ENCODE results near the gene MYH7B.

The MYH7B gene

DNA sequence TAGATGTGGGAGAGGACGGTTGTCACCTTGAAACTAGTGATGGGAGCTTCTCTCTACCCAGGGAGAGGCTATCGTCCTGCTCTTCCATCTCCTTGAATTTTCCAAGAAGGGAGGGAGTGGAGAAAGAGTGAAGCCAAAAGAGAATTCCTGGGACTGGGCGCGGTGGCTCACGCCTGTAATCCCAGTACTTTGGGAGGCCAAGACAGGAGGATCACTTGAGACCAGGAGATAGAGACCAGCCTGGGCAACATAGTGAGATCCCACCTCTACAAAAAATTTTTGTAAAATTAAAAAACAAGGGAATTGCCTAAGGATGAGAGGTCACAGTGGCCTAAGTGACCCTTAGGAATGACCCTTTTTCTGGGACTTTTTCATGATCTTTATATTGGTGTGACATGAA, 8.8 kb downstream of the MYH7B start:
- TF ChIP-seq, protein P1, sequence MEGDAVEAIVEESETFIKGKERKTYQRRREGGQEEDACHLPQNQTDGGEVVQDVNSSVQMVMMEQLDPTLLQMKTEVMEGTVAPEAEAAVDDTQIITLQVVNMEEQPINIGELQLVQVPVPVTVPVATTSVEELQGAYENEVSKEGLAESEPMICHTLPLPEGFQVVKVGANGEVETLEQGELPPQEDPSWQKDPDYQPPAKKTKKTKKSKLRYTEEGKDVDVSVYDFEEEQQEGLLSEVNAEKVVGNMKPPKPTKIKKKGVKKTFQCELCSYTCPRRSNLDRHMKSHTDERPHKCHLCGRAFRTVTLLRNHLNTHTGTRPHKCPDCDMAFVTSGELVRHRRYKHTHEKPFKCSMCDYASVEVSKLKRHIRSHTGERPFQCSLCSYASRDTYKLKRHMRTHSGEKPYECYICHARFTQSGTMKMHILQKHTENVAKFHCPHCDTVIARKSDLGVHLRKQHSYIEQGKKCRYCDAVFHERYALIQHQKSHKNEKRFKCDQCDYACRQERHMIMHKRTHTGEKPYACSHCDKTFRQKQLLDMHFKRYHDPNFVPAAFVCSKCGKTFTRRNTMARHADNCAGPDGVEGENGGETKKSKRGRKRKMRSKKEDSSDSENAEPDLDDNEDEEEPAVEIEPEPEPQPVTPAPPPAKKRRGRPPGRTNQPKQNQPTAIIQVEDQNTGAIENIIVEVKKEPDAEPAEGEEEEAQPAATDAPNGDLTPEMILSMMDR (conservative IDR thresholded peaks at IDR 0.05; ENCODE audit: low read depth, low read length) = no peak
- no peak for DNase-seq (ENCODE audit: low read depth)
- H3K4me3 ChIP-seq (ENCODE audit: low read depth, low read length) = no peak overlapping the region

DNA sequence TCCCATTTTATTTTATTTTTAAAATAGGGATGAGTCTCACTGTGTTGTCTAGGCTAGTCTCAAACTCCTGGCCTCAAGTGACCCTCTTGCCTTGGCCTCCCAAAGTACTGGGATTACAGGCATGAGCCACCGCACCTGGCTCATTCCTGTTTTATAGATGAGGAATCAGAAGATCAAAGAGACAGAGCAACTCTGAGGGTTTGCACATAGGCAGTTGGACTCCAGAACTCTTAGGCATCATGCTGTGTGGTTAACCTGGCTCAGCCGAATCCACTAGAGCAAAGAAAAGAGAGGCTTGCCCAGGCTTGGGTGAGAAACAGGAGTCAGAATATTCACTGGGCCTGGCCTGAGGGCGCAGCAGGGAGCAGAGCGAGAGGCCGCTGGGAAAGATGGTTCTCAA, 9.4 kb downstream of the MYH7B start:
- TF ChIP-seq, protein P1 (conservative IDR thresholded peaks at IDR 0.05; ENCODE audit: low read depth, low read length) = no peak
- DNase-seq (ENCODE audit: low read depth) = no peak
- H3K4me3 ChIP-seq (ENCODE audit: low read depth, low read length) = no peak overlapping the region

DNA sequence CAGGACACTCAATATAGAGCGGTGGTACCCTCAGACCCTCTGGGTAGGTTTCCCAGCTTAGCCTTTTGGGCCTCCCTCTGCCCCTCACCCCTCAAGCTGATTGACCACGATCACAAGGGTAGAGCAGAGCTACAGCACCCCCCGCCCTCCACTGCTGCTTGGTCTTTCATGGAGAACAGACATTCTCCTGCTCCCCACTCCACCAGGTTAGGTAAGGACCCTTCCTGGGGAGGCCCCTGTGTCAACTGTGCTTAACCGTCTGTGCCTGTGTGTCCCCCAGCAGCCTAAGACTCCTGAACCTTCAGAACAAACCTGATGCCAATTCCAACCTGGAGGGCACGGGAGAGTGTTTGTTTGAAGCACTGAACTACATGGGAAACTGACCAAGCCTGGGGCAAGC, 11.8 kb downstream of the MYH7B start:
- H3K4me3 ChIP-seq (ENCODE audit: low read depth, low read length) = no peak overlapping the region
- TF ChIP-seq, protein P1 (conservative IDR thresholded peaks at IDR 0.05; ENCODE audit: low read depth, low read length) = no peak
- DNase-seq (ENCODE audit: low read depth) = no peak

DNA sequence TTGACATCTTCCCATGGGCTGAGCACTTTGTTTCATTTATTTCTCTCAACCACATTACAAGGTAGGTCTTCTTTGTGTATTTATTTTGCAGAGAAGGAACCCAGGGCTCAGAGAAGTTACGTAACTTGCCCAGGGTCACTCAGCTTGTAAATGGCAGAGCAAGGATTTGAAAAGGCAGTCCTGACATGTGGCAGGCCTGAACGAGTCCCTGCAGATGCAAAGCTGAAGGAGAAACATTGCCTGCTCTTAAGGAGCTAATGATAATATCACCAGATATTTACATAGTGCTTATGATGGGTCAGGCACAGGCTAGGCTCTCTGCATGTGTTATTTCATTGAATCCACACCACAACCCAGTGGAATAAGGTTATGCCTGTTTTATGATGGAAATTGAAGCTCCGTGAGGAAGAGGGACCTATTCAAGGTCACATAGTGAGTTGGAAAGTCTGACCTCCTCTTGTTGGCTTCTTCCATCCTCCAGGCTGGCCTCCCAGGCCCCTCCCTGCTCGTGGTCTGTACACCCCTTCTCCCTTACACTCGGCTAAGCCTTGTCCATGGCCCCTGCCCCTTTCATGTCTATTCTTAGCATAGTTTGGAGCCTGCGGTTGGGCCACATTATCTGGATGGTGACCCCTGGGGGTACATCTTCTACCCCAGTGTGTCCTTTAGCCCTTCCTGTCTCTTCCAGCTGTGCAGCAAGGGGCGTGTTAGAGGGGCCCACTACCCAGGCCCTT, 12.5 kb downstream of the MYH7B start:
- TF ChIP-seq, protein P1 (conservative IDR thresholded peaks at IDR 0.05; ENCODE audit: low read depth, low read length) = no peak
- H3K4me3 ChIP-seq (ENCODE audit: low read depth, low read length) = no peak overlapping the region
- DNase-seq (ENCODE audit: low read depth) = no peak

DNA sequence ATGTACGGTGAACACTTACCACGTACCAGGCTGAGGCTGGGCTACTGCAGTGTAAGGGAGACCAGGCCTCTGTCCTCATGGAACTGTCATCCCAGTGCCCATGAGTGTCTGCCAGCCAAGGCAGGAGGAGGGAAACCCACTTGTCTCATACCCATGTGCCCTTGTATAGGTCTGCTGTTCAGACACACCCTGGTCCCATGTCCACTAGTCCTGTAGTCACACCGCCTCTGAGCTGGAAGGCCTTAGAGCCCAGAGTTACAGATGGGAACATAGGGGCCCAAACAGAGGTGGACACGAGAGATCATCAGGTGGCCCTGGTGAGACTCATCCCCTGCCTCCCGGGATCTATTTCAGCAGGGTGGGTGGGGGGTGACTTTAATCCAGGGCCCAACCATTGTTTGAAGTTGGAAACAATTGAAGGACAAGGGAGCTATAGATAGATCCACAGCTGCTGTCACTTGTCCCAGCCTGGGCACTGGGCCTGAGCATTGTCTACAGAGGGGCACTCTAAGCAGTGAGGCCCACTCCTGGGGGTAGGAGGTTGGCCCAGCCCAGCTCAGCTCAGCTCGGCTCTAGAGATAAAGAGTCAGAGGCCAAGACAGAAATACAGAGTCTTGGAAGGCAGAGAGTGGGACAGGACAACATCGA, 14.6 kb downstream of the MYH7B start:
- TF ChIP-seq, protein P1 (conservative IDR thresholded peaks at IDR 0.05; ENCODE audit: low read depth, low read length) = no peak
- no peak for DNase-seq (ENCODE audit: low read depth)
- H3K4me3 ChIP-seq (ENCODE audit: low read depth, low read length) = no peak overlapping the region

DNA sequence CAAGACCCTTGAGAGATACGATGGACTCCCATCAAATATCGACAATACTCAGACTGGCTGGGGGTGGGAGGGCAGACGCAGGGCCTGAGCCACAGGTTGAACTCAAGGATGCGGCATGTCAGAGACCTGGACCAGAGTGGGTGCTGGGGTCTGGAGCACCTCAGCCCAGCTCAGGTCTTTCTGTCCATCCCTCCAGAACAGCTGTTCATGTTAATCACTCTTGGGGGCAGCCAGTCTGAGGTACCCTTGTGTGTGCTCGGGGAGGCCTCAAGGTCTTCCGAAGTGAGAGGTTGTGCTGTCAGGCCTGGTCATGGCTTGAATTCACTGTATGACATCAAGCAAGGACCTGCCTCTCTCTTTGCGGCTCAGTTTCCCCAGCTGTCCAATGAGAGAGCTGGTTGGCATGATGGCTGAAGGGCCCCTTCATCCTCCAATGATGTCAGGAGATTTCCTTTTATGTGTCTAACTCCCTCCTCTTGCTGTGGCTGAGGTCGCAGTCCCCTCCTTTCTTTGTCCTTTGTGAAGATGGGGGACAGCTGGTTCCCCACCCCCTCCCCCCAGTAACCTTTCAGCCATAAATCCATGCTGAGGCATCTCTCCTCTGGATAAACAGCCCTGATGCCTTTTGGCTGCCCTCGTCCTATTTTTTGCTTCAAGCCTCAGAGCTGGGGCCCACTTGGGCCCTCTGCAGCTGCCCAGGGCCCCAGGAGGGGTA, 15.3 kb downstream of the MYH7B start:
- no peak overlapping the region for H3K4me3 ChIP-seq (ENCODE audit: low read depth, low read length)
- DNase-seq (ENCODE audit: low read depth) = no peak
- TF ChIP-seq, protein P1 (conservative IDR thresholded peaks at IDR 0.05; ENCODE audit: low read depth, low read length) = no peak
